OCI-M2 (cell line): ENCODE data around the gene LGI2.
"Not testable (repeated sequence)": the region's sequence is repeated elsewhere in the genome, so short reads cannot be mapped to it uniquely, and the experiment has no call there.

Experiments used
- DNase-seq: peaks from one replicate; lab custom pipeline; 2025; ENCODE audit not compliant: unreplicated experiment; lab: John Stamatoyannopoulos, UW

Gene LGI2, protein sequence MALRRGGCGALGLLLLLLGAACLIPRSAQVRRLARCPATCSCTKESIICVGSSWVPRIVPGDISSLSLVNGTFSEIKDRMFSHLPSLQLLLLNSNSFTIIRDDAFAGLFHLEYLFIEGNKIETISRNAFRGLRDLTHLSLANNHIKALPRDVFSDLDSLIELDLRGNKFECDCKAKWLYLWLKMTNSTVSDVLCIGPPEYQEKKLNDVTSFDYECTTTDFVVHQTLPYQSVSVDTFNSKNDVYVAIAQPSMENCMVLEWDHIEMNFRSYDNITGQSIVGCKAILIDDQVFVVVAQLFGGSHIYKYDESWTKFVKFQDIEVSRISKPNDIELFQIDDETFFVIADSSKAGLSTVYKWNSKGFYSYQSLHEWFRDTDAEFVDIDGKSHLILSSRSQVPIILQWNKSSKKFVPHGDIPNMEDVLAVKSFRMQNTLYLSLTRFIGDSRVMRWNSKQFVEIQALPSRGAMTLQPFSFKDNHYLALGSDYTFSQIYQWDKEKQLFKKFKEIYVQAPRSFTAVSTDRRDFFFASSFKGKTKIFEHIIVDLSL

DNA sequence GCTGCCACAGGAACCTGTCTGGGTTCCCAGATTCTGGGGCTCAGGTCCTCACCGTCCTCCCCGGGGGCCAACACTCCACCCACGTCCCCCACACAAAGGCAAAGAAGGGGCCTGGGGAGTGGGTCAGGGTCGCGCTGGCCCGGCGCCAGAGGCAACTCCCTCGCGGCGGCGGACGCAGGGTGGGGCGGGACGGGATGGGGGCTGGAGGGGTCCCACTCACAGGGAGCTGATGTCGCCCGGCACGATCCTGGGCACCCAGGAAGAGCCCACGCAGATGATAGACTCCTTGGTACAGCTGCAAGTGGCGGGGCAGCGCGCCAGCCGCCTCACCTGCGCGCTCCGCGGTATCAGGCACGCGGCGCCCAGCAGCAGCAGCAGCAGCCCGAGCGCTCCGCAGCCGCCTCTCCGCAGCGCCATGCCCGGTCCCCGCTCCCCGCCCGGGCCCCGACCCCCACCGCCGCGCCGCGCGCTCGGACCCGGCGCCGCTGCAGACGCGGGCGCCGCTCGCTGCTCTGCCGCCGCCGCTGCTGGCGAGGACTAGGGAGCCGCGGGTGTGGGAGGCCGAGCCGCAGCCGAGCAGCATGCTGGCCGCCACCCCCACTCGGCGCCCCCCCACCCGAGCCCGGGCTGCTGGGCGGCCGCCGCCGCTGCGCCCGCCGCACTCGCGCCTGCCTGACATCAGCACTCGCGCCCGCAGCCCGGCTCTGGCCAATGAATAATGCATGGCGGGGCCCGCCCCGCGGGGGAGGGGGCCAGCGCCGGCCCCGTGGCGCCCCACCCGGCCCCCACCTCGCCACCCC is at the start of gene LGI2:
Gene LGI2, minus strand, starts transcription at position 670 of the 800 bp plus-strand sequence. Its CDS starts 253 bp downstream, at position 417.
- no peak for DNase-seq

DNA sequence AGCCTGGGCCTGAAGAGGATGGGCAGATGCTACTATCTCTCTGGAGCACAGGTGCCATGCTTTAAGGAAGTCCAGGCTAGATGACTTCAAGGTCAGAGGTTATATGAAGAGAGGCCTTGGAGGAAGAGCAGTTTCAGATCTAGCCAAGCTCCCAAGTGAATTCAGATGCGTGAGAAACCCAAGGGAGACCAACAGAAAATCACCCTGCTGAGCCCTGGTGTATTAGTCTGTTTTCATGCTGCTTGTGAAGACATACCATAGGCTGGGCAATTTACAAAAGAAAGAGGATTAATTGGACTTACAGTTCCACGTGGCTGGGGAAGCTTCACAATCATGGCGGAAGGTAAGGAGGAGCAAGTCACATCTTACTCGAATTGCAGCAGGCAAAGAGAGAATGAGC is 47.8 kb upstream of the LGI2 start:
- DNase-seq = no peak

DNA sequence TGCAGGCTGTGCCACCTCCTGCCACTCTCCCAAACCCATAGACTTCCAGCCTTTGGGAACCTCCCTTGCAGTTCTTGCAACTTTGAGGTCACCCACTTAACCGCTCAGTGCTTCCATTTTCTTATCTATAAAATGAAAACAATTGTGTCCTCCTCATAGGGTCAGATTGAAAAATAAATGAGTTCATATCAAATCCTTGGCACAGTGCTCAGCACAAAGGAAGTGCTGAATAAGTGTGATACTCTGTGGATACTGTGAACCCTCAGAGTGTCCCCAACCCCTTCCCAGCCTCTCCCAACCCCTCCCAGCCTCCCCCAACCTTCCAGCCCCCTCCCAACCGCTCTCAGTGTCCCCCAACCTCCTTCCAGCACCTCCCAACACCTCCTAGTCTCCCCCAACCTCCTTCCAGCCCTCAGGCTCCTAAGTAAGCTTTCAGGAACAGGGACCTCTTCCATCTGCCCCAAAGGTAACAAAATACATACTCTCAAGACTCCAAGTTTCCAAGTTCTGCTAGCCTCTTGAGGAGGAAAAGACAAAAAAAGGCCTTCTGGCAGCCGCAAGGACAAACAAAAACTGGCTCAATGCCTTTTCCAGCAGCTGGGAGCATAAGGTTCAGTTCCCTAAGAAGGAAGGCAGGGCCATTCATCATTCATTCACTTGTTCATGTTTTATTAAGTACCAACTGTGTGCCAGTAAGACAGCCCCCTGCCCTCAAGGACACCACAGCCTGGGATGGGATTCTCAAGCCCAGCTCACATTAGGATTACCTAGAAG is 46.1 kb upstream of the LGI2 start:
- no peak for DNase-seq

DNA sequence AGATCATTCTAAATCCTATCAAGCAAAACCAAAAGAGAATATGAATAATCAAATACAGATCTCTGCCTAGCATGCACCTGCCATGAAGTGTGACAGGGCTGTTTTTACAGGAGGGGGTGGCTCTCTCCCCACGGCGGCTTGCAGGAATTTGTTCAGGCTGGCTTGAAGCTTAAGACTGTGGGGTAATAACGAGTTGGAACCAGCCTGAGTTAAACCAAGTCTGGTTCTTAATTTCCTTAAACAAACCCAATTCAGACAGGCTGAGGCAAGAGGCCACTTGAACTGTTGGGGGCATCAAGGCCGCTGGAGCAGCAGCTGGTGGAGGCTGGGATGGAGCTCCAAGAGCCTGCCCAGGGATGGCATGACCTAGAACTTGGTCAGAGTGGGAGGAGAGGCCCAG is 45.1 kb upstream of the LGI2 start:
- DNase-seq = no peak

DNA sequence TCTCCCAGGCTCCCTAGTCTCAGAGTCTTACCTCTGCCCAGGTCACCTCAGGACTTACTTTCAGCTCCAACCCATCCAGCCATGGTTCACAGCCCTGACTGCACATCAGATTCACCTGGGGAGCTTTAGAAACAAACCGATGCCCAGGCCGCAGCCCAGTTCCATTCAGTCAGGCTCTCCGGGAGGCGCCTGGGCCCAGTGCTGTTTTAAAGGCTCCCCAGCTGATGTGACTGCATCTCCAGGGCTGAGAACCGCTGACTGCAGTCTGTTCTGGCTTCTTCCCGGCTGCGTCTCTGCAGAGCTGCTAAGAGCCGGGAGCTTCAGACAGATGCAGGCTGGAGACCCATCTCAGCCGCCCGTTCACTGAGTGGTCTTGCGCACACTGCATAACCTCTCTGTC is 44.4 kb upstream of the LGI2 start:
- no peak for DNase-seq

DNA sequence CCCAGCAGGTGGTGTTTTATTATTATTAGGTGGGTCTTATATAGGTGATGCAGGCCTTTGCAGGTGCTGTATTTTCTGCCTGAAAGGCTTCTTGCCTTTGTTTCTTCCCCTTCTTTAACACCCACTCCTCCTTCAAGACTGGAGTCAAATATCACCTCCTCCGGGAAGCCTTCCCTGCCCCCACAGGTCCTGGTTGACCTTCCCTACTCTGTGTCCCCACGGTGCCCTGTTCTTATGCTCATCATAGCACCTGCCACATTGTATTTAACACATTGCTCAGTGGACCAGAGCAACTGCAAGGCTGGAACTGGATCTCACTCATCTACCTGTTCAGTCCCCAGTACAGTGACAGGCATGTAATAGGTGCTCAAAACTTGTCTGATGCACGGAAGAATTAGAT is 39.8 kb upstream of the LGI2 start:
- no peak for DNase-seq

DNA sequence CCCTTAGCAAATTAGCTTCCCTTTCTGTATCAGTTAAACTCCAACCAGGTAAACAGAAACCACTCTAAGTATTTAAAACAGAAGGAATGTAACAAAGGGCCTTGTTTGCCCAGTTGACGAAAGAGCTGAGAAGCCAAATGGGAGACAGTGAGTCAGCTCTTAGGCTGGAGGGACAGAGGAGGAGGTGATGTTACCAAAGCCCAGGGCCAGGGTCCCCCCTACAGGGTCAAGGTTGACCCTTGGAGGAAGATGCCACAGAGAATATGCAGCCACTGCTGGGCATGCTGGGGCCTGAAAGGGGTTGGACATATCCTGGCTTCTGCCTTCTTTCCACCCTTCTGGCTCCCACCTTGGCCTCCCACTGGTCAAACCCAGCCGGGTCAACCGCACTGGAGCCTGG is 38.3 kb upstream of the LGI2 start:
- no peak for DNase-seq

DNA sequence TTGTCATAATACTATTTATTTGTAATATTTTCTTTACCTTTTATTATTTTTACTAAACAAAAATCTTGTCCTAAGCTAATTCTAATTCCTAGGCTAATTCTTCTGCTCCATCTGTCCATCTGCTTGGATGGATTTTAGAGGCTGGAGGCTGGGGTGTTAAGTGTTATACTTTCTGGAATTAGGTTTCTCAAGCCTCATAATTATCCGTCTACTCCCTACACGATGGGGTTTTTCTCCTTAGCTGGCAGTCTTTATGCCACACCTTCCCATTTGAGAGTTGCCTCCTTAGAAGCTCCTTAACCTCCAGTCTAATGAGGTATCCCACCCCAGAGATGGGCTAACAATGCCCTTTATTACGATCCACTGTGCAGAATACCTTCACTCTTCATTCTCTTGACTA is 37.6 kb upstream of the LGI2 start:
- no peak for DNase-seq

DNA sequence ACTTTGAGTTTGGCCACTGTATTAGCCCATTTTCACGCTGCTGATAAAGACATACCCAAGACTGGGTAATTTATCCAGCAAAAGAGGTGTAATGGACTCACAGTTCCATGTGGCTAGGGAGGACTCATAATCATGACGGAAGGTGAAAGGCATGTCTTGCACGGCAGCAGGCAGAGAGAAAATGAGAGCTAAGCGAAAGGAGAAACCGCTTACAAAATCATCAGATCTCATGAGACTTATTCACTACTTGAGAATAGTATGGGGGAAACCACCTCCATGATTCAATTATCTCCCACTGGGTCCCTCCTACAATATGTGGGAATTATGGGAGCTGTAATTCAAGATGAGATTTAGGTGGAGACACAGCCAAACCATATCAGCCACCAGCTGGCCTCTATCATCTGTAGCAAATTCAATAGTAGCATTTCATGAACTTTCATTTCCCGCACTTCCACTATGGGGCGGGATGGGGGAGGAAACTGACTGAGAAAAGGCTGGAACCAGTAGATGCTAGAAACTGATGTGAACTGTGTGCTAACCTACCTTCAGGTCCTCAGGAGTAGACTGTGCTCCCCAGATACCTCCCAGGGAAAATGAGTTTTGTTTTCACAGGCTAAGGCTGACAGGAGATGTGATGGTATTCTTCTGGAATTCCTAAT is 35.3 kb upstream of the LGI2 start:
- no peak for DNase-seq

DNA sequence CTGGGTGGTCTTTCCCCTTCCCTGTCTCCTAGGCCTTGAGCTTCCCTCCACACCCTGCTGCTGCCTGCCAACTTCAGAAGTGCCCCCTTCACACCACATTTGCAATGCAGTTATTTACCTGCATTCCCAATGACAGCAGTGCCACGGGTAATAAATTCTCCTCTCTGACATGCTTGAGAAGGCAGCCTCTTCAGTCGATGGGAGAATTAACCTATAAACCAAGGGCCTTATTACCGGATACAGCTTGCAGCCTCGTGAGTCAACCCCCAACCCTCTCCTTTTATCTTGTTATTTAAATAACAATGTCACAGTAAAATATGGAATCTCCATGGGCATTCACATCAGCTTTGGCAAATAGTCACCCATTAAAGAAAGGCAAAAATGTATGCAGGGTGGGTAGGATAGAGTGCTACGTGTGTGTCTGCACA is 34.7 kb upstream of the LGI2 start:
- DNase-seq = no peak

DNA sequence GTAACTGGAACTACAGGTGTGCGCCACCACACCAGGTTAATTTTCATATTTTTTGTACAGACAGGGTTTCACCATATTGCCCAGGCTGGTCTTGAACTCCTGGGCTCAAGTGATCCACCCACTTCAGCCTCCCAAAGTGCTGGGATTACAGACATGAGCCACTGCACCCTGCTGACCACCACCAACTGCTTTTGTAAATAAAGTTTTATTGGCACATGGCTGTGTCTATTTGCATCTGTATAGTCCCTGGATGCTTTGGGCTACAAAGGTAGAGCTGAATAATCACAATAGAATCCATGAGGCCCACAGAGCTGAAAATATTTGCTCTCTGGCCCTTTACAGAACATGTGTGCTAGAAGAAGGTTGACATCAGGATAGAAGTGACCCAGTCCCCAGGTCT is 33.7 kb upstream of the LGI2 start:
- DNase-seq = not testable (repeated sequence)

DNA sequence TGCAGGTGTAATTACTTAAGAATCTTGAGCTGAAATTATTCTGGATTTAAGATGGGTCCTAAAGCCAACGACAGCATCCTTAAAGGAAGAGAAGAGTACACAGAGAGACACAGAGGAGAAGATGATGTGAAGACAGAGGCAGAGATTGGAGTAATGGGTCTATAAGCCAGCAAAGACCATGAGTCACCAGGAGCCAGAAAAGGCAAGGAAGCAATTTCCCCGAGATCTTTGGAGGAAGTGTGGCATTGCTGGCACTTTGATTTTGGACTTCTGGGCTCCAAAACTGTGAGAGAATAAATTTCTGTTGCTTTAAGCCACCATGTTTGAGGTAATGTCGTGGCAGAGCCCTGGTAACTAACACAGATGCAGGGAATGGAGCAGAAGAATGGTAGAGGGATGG is 32.4 kb upstream of the LGI2 start:
- no peak for DNase-seq

DNA sequence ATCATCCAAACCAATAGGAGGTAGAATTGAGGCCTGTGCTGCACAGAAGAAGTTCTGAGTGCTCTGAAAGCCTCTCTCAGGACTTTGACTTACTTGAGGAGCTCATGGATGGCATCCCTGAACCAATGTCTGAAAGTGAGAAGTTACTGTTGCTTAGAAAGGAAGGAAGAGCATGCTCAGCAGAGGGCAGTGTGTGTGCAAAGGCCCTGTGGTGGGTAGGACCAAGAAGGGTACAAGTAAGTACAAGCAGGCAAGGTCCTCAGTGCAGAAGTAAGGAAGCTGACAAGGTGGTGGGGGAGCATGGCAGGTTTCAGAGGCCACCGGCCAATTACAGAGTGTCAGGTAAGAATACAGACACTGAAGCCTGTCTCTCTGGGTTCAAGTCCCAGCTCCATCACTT is 31.4 kb upstream of the LGI2 start:
- DNase-seq = no peak

DNA sequence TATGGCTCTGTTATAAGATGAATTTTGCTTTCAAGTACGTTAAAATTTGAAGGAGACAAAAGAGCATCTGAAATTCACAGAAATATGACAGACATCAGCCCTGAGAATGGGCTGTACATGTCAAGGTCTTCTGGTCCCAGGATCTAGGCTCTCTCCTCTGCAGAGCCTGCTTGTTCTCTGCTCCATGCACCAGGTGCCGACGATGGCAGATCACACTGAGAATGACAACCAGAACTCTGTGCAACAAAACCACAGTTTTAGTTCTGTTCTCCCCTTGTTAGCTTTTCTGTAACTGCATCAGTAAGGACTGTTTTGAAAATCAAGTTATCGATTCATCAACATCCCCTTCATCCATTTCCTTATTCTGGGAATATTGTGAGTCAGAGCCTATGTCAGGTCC is 30.9 kb upstream of the LGI2 start:
- DNase-seq = no peak

DNA sequence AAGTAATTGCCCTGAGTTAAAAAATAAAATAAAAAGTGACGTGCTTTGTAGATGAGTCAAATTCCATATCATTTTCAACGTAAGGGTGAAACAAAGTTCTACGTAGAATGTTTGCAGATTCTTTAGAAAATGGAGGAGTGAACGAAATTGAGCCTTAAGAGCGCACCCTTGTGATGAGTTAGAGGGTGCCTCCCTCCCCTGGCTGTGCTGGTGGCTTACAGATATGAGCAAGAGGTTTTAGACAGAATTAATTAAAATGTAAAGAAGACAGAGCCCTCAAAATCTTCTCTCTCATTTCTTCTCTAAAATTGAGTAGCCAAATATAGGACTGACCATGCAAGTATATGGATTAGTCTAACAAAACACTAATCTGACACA is 30.2 kb upstream of the LGI2 start:
- no peak for DNase-seq

DNA sequence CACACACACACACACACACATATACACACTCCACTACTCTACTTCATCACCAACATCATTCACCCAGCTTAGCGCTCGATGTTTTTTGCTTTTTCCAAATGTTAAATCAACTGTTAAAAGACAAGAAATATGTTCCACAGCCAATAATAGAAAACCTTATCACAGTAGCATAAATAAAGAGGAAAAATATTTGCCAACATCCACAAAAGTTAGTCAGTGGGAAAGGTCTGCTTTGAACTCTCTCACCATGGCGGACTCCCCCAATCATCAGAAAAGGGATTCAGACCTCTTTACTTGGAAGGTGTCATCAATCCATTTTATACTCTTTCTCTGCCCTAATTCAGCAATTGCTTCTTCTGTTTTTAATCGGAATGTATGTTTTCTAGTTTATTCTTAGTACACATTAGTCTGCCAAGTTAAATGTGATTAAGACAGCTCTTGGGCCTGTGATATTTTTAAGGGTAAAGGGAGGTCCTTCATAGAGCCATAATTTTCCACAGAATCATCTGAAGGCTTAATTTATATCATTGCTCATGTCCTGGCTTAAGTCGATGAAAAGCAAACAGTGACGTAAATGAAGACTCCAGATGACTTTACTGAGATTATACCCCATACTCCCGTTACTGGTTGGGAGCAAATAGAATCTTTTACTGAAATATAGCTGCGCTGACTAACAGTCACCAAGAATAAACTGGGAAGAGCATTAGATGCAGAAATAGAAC is 29.7 kb upstream of the LGI2 start:
- no peak for DNase-seq

DNA sequence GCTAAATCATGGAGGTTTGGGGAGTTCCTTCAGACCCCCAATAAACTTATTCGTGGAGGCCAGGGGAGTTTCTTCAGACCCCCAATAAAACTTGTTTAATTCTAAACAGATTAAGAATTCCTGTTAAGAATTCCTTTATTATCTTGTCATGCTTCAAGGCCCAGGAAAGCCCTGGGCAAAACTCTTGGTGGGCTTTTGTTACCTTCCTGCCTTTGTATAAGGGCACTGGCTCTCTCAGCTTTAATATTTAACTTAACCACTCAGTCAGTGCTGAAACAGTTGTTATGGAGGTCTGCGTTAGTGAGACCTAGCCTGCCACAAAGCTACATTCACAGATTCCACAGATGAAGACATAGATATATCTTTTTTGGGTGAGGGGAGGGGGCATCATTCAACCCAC is 29.0 kb upstream of the LGI2 start:
- no peak for DNase-seq

DNA sequence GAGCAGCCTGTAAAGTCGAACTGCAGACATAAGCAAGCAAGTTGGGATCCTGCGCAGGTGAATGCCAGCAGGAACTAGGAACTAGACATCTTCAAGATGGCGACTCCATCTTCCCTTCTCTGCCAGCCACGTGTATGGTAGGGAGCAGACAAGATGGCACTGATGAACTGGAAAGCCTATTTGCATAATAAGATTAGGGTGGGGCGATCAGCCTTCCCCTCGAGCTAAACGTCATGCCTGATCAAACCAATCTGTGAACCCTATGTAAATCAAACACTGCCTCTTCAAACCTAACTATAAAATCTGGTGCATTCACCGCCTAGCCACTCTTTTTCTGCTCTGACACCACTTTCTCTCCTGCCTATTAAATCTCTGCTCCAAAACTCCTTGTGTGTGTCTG is 28.1 kb upstream of the LGI2 start:
- no peak for DNase-seq

DNA sequence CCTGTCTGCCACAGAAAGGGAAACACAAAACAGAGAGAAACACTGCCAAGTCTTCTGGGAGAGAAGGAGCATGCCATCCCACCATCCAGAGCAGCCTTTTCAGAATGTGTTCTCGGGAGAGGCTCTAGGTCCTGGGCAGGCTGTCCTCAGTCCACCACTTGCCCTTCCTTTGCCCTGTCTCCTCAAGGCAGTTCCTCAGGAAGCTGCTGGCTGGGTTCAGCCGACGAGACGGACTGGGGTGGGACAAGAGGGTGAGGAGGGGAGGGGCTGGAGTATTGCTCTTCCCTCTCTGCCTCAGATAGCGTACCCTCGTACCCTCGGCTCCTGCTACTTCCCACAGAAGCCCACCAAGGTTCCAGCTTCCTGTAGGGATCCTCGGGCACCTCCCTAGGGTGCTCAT is 26.6 kb upstream of the LGI2 start:
- no peak for DNase-seq

DNA sequence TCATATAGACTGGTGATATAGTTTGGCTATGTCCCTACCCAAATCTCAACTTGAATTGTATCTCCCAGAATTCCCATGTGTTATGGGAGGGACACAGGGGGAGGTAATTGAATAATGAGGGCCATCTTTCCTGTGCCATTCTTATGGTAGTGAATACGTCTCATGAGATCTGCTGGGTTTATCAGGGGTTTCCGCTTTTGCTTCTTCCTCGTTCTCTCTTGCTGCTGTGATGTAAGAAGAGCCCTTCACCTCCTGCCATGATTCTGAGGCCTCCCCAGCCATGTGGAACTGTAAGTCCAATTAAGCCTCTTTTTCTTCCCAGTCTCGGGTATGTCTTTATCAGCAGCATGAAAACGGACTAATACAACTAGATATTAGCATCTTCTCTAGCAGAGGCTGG is 21.3 kb upstream of the LGI2 start:
- not testable (repeated sequence) for DNase-seq
